Spleen (tissue), 11 donors: ENCODE data around the gene TAF3. TPM values are rescaled to one million over a fixed set of nuclear protein-coding genes. Genes with fewer than 3 reads are reported as not detected.

ENCODE experiments used
- DNase-seq: peaks from one replicate; pipeline ENCODE4 v3.0.0-alpha.2; 2020
- H3K27ac ChIP-seq, 8 donors: fragments of 200-600 bp; sonication (generic) in 7 of 8; 1 replicate in 4 of 8; 2 replicates in 4 of 8; pipeline versions ENCODE4 v1.5.0 to v1.8.0; 2016 to 2021; ENCODE audit warnings: inconsistent platforms in 4 of 8, mild to moderate bottlenecking in 4 of 8, moderate library complexity in 1 of 8
- H3K27me3 ChIP-seq, 7 donors: fragments of 200-600 bp; sonication (generic) in 6 of 7; replicated peaks in 1 of 7; 1 replicate in 4 of 7; 2 replicates in 3 of 7; pipeline versions ENCODE4 v1.5.0 to v1.8.0; 2016 to 2021; ENCODE audit warnings: inconsistent platforms in 3 of 7, mild to moderate bottlenecking in 1 of 7
- H3K36me3 ChIP-seq, 6 donors: fragments of 200-600 bp; sonication (generic) in 5 of 6; 1 replicate in 4 of 6; 2 replicates in 2 of 6; pipeline versions ENCODE4 v1.5.0 to v1.8.0; 2016 to 2021; ENCODE audit warnings: inconsistent platforms in 2 of 6
- H3K4me1 ChIP-seq, 6 donors: fragments of 200-600 bp; sonication (generic) in 5 of 6; 1 replicate in 3 of 6; 2 replicates in 3 of 6; pipeline versions ENCODE4 v1.5.0 to v1.8.0; 2016 to 2021; ENCODE audit warnings: inconsistent platforms in 3 of 6
- H3K4me3 ChIP-seq, 8 donors: fragments of 200-600 bp; sonication (generic) in 7 of 8; 1 replicate in 4 of 8; 2 replicates in 4 of 8; pipeline versions ENCODE4 v1.5.0 to v1.8.0; 2016 to 2021; ENCODE audit warnings: inconsistent platforms in 4 of 8, mild to moderate bottlenecking in 4 of 8, moderate library complexity in 2 of 8
- H3K9me3 ChIP-seq, 8 donors: fragments of 200-600 bp; sonication (generic) in 7 of 8; 1 replicate in 4 of 8; 2 replicates in 4 of 8; pipeline versions ENCODE4 v1.5.0 to v1.8.0; 2016 to 2021; ENCODE audit warnings: inconsistent platforms in 4 of 8
- CTCF ChIP-seq, 11 experiments: fragments of 200-600 bp in 7 of 11; fragments of 450-650 bp in 4 of 11; sonication (generic) in 4 of 11; IDR thresholded peaks in 8 of 11; conservative IDR thresholded peaks in 3 of 11; 1 replicate in 7 of 11; 2 replicates in 4 of 11; pipeline versions ENCODE4 v1.4.0 to v1.8.0; 2016 to 2021; ENCODE audit warnings: antibody characterized with exemption in 11 of 11, inconsistent platforms in 4 of 11, mild to moderate bottlenecking in 1 of 11
- POLR2A ChIP-seq, 3 donors: fragments of 450-650 bp; IDR thresholded peaks; one replicate each; pipeline ENCODE4 v1.5.1; 2017; ENCODE audit warnings: antibody characterized with exemption in 3 of 3, mild to moderate bottlenecking in 1 of 3
- POLR2AphosphoS5 ChIP-seq, 3 donors: sonication (generic); formaldehyde crosslinking; IDR thresholded peaks; one replicate each; pipeline ENCODE4 v1.5.1; 2017; ENCODE audit warnings: antibody characterized with exemption in 3 of 3
- WGBS, 5 donors: extraction: QIAGEN DNeasy Blood & Tissue Kit in 3 of 5; methylation state at CpG; one replicate each; pipeline versions ENCODE4 v1.1.5 to v1.1.7; 2013 to 2018; 5-methylcytosine and 5-hydroxymethylcytosine counted together
- intact Hi-C: fragments of 100-400 bp; cut with DNase I; formaldehyde crosslinking; loops from one replicate; pipeline ENCODE4 v1.15.0; 2023; ENCODE audit warnings: low total_unique reads
- polyA plus RNA-seq, 3 donors: library from polyadenylated mRNA; stranded (reverse); fragments of 200-250 nt; gene quantifications; one replicate each; pipeline ENCODE4 v1.2.1, GENCODE V29; 2013
- total RNA-seq, 7 donors: library from RNA; depleted of rRNA in 3 of 7; stranded (reverse); fragments of >200 nt in 3 of 7; fragmentation: NEBNext Ultra II Directional in 4 of 7; extraction: Animal tissue kit (Norgen Biotek cat#: 25700) in 4 of 7; gene quantifications; one replicate each; pipeline versions ENCODE4 v1.1.0 to v1.2.1, GENCODE V29; 2016 to 2021
- donor health status: healthy with polysubstance abuse.
- donor health status: DM: no; HTN: no; CAD: no; lungs with moderate emphysema.
- donor health status: DM: no; HTN: no; CAD: no.
- donor health status: Bipolar disorder and iron deficiency.
- donor health status: healthy.
- donor health status: DM: no; HTN: no; CAD: no.
- donor health status: DM: yes; HTN: yes; CAD: no.

TAF3 gene
- total and polyA plus RNA-seq, 10 donors: 2.7 to 13.0 (median 9.8) TPM

- H3K27ac ChIP-seq: no peak overlapping the region
- no peaks in the 10 kb centered on the region for H3K9me3 ChIP-seq
- no peak overlapping the region for H3K4me3 ChIP-seq
- TF ChIP-seq POLR2AphosphoS5 (IDR thresholded peaks at IDR 0.05) (no peak), POLR2A (IDR thresholded peaks at IDR 0.05) (no peak), CTCF (IDR thresholded peaks at IDR 0.05 in 8 of 11, conservative IDR thresholded peaks at IDR 0.05 in 3 of 11) (no peak)
- intact Hi-C loops: no loop called here
- DNase-seq: no peak
- peaks cover 0 to 38% (median 0%) of the 10 kb centered on the region in 6 donors for H3K36me3 ChIP-seq
- no peaks in the 10 kb centered on the region for H3K27me3 ChIP-seq
- H3K4me1 ChIP-seq: no peaks in the 10 kb centered on the region
- WGBS, 5 donors: 85 to 91% (median 89%) methylated on average over 7 of the region's 7 CpGs
Measured at GRCh38 chr10:7984896-7985295, 166.6 kb downstream of the TAF3 start.

GRCh38 chr10:7986851-7987250, 168.5 kb downstream of the TAF3 start:
- Histone ChIP-seq H3K4me3 (no peak overlapping the region), H3K9me3 (no peaks in the 10 kb centered on the region), H3K4me1 (no peaks in the 10 kb centered on the region), H3K27me3 (no peaks in the 10 kb centered on the region), H3K36me3 (peaks cover 0 to 25% (median 0%) of the 10 kb centered on the region in 6 donors), H3K27ac (no peak overlapping the region)
- no peak for DNase-seq
- 76 to 82% (median 77%) methylated on average over 4 of the region's 4 CpGs for WGBS, 5 donors
- intact Hi-C loops: no loop called here
- TF ChIP-seq POLR2A (IDR thresholded peaks at IDR 0.05): no peak
- no peak for TF ChIP-seq CTCF (IDR thresholded peaks at IDR 0.05 in 8 of 11, conservative IDR thresholded peaks at IDR 0.05 in 3 of 11)
- TF ChIP-seq POLR2AphosphoS5 (IDR thresholded peaks at IDR 0.05): no peak

DNA sequence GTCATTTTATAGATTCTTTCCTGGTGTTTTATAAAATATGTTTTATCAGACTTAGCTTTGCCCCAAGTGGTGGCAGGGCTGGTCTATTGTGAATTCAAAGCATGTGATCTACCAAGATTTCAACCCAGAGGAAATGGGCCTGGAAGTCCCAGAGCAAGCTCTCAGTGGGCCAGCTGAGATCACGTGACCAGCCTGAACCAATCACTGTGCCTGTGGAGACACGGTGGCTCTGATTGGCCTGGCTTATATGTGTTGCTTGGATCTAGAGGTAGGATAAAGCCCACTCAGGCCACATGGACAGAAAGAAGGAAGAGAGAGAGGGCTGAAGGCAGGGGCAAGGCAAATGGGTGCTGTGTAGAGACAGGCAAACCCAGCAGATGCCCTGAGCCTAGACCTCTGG, 170.7 kb downstream of the TAF3 start:
- 89 to 100% (median 97%) methylated on average over 2 of the region's 2 CpGs for WGBS, 5 donors
- no peaks in the 10 kb centered on the region for H3K9me3 ChIP-seq
- no peak overlapping the region for H3K4me3 ChIP-seq
- TF ChIP-seq POLR2AphosphoS5 (IDR thresholded peaks at IDR 0.05) (no peak), POLR2A (IDR thresholded peaks at IDR 0.05) (no peak), CTCF (IDR thresholded peaks at IDR 0.05 in 8 of 11, conservative IDR thresholded peaks at IDR 0.05 in 3 of 11) (no peak)
- DNase-seq: no peak
- H3K4me1 ChIP-seq: no peaks in the 10 kb centered on the region
- intact Hi-C loops: no loop called here
- no peaks in the 10 kb centered on the region for H3K27me3 ChIP-seq
- peaks cover 0 to 21% (median 0%) of the 10 kb centered on the region in 6 donors for H3K36me3 ChIP-seq
- no peak overlapping the region for H3K27ac ChIP-seq

GRCh38 chr10:7998831-7999230, 180.5 kb downstream of the TAF3 start:
- Histone ChIP-seq H3K27me3 (no peaks in the 10 kb centered on the region), H3K4me3 (no peak overlapping the region), H3K9me3 (peaks cover 3 to 35% (median 23%) of the 10 kb centered on the region in 8 donors), H3K27ac (no peak overlapping the region), H3K36me3 (peaks cover 0 to 20% (median 0%) of the 10 kb centered on the region in 6 donors), H3K4me1 (no peaks in the 10 kb centered on the region)
- TF ChIP-seq POLR2AphosphoS5 (IDR thresholded peaks at IDR 0.05) (no peak), POLR2A (IDR thresholded peaks at IDR 0.05) (no peak), CTCF (IDR thresholded peaks at IDR 0.05 in 8 of 11, conservative IDR thresholded peaks at IDR 0.05 in 3 of 11) (no peak)
- 88 to 100% (median 94%) methylated on average over 1 of the region's 1 CpG for WGBS, 5 donors
- DNase-seq: no peak
- intact Hi-C loops: no loop called here
